Calu3 (cell line): Measurements from ENCODE around the gene NLRC3. TPM values are rescaled to one million over a fixed set of nuclear protein-coding genes. Genes with fewer than 3 reads are reported as not detected.

Experiments
- BruUV-seq: library from RNA; stranded (reverse); fragments of 400-500 nt; replicated peaks from 2 replicates; lab custom pipeline; 2021; lab: Mats Ljungman, UMichigan
- CTCF ChIA-PET: fragments of 300-600 bp; sonication (Branson Sonifier 250); formaldehyde crosslinking; loops from one replicate; lab custom pipeline; 2022; ENCODE audit warnings: antibody characterized with exemption; lab: Charles Lee
- DNase-seq: peaks from one replicate; pipeline ENCODE4 v3.0.0; 2022
- H3K27ac Mint-ChIP-seq: one replicate; pipeline ENCODE4 v1.8.0; 2022; ENCODE audit warnings: mixed read lengths; ENCODE audit not compliant: unreplicated experiment
- H3K27me3 Mint-ChIP-seq: one replicate; pipeline ENCODE4 v1.8.0; 2022; ENCODE audit warnings: mixed read lengths; ENCODE audit not compliant: unreplicated experiment
- H3K36me3 Mint-ChIP-seq: one replicate; pipeline ENCODE4 v1.8.0; 2022; ENCODE audit warnings: mild to moderate bottlenecking, moderate library complexity, mixed read lengths; ENCODE audit not compliant: insufficient read depth, unreplicated experiment
- H3K4me1 Mint-ChIP-seq: one replicate; pipeline ENCODE4 v1.8.0; 2022; ENCODE audit warnings: mild to moderate bottlenecking, low read depth, mixed read lengths; ENCODE audit not compliant: unreplicated experiment
- H3K4me3 Mint-ChIP-seq: one replicate; pipeline ENCODE4 v1.8.0; 2022; ENCODE audit warnings: mild to moderate bottlenecking, low read depth, moderate library complexity, mixed read lengths; ENCODE audit not compliant: unreplicated experiment
- H3K9me3 Mint-ChIP-seq: one replicate; pipeline ENCODE4 v1.8.0; 2022; ENCODE audit warnings: low read depth, mixed read lengths; ENCODE audit not compliant: unreplicated experiment
- intact Hi-C: fragments of 100-400 bp; cut with micrococcal nuclease; formaldehyde crosslinking; loops from one replicate; pipeline ENCODE4 v1.10.0; 2022; ENCODE audit not compliant: unreplicated experiment
- total RNA-seq: library from RNA; stranded (reverse); gene quantifications from 2 replicates; pipeline ENCODE4 v1.2.3, GENCODE V29; 2022
- TF ChIP-seq, protein P1 (sequence below): fragments of 200-600 bp; IDR thresholded peaks from one replicate; pipeline ENCODE4 v1.8.0; 2022; ENCODE audit warnings: antibody characterized with exemption; ENCODE audit not compliant: unreplicated experiment

The NLRC3 gene
- total RNA-seq, 1 experiment from 2014 or later, result 0.42 TPM

- no peak overlapping the region for H3K27ac Mint-ChIP-seq
- BruUV-seq, result no TSS peak
- CTCF ChIA-PET, result no interaction called here
Observed at GRCh38 chr16:3573146-3573815, 3.9 kb downstream of the NLRC3 start.

DNA sequence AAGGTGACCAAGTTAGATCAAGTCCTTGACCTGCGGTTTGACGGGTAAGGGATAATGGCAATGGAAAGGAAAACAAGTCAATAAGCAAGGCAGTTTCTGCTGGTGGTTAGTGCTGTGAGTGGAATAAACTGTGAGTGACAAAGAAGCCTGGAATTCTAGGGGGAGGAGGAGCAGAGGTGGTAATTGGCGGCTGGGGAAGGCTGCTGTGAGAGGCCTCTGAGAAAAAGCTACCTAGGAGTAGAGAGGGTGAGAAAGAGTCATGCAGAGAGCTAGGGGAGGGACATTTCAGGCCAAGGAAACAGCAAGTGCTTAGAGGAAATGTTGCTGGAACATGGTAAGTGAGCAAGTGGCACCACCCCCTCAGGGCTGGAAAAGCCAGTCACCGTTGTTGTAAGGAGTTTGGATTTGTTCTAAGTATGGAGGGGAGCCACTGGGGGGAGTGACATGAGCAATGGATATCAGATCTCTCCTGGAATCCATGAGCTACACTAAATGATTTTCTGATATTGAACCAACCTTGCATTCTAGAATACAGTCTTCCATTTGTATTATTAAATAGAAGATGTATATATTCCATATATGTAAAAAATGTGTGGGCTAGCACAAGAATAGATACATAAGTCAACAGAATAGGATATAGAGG is 6.7 kb downstream of the NLRC3 start:
- BruUV-seq, result no TSS peak
- TF ChIP-seq, protein P1, sequence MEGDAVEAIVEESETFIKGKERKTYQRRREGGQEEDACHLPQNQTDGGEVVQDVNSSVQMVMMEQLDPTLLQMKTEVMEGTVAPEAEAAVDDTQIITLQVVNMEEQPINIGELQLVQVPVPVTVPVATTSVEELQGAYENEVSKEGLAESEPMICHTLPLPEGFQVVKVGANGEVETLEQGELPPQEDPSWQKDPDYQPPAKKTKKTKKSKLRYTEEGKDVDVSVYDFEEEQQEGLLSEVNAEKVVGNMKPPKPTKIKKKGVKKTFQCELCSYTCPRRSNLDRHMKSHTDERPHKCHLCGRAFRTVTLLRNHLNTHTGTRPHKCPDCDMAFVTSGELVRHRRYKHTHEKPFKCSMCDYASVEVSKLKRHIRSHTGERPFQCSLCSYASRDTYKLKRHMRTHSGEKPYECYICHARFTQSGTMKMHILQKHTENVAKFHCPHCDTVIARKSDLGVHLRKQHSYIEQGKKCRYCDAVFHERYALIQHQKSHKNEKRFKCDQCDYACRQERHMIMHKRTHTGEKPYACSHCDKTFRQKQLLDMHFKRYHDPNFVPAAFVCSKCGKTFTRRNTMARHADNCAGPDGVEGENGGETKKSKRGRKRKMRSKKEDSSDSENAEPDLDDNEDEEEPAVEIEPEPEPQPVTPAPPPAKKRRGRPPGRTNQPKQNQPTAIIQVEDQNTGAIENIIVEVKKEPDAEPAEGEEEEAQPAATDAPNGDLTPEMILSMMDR, result no peak
- Mint-ChIP-seq H3K36me3 (no peaks in the 10 kb centered on the region), H3K27me3 (no peaks in the 10 kb centered on the region), H3K27ac (no peak overlapping the region), H3K9me3 (peaks cover 8% of the 10 kb centered on the region), H3K4me3 (no peak overlapping the region), H3K4me1 (no peaks in the 10 kb centered on the region)
- CTCF ChIA-PET, result no interaction called here
- DNase-seq, result no peak
- intact Hi-C loops, result no loop called here

More at GRCh38 chr16:3573146-3573815, 3.9 kb downstream of the NLRC3 start:
- TF ChIP-seq, protein P1, result no peak
- Mint-ChIP-seq H3K4me1 (no peaks in the 10 kb centered on the region), H3K9me3 (peaks cover 8% of the 10 kb centered on the region), H3K27me3 (peaks cover 8% of the 10 kb centered on the region), H3K36me3 (no peaks in the 10 kb centered on the region), H3K4me3 (no peak overlapping the region)
- no peak for DNase-seq
- intact Hi-C loops, result no loop called here

- H3K4me3 Mint-ChIP-seq, result no peak overlapping the region
- TF ChIP-seq, protein P1, result no peak
- peaks cover 8% of the 10 kb centered on the region for H3K9me3 Mint-ChIP-seq
- H3K27me3 Mint-ChIP-seq, result no peaks in the 10 kb centered on the region
- intact Hi-C loops, result no loop called here
- DNase-seq, result no peak
- no peak overlapping the region for H3K27ac Mint-ChIP-seq
- CTCF ChIA-PET, result no interaction called here
- H3K4me1 Mint-ChIP-seq, result no peaks in the 10 kb centered on the region
- no TSS peak for BruUV-seq
- H3K36me3 Mint-ChIP-seq, result no peaks in the 10 kb centered on the region
Observed at GRCh38 chr16:3569851-3570250, 7.4 kb downstream of the NLRC3 start.

GRCh38 chr16:3566990-3567389 is 10.2 kb downstream of the NLRC3 start:
- no peak overlapping the region for H3K27ac Mint-ChIP-seq
- H3K36me3 Mint-ChIP-seq, result no peaks in the 10 kb centered on the region
- CTCF ChIA-PET, result interaction anchor here (0.7 kb wide), 2 partner anchors 19 to 79 kb away, joined by 4 to 6 read pairs; no protein-coding TSS in a partner anchor
- H3K9me3 Mint-ChIP-seq, result peaks cover 8% of the 10 kb centered on the region
- no peaks in the 10 kb centered on the region for H3K27me3 Mint-ChIP-seq
- intact Hi-C loops, result no loop called here
- no peak overlapping the region for H3K4me3 Mint-ChIP-seq
- DNase-seq, result no peak
- TF ChIP-seq, protein P1, result no peak
- BruUV-seq, result no TSS peak
- no peaks in the 10 kb centered on the region for H3K4me1 Mint-ChIP-seq
